ENCODE data around the gene SHANK3.

Gene SHANK3

GRCh38 chr22:50698546-50698945 is 25.9 kb downstream of the SHANK3 start:
- Histone ChIP-seq H3K4me3 (ENCODE audit: low read depth in 1 of 2, low read length in 1 of 2) (no peak overlapping the region), H3K9me3 (no peaks in the 10 kb centered on the region), H3K27me3 (no peaks in the 10 kb centered on the region), H3K4me1 (ENCODE audit: control insufficient read depth in 1 of 2, insufficient read depth in 1 of 2, low read depth in 1 of 2, low read length in 1 of 2) (no peaks in the 10 kb centered on the region), H3K36me3 (no peaks in the 10 kb centered on the region), H3K27ac (no peak overlapping the region)
- TF ChIP-seq CTCF (IDR thresholded peaks at IDR 0.05), result no peak

GRCh38 chr22:50699001-50699755 is 26.6 kb downstream of the SHANK3 start:
- H3K4me3 ChIP-seq (ENCODE audit: low read depth in 1 of 2, low read length in 1 of 2), result no peak overlapping the region
- H3K9me3 ChIP-seq, result no peaks in the 10 kb centered on the region
- no peaks in the 10 kb centered on the region for H3K36me3 ChIP-seq
- H3K27me3 ChIP-seq, result no peaks in the 10 kb centered on the region
- no peak for TF ChIP-seq CTCF (IDR thresholded peaks at IDR 0.05)
- H3K4me1 ChIP-seq (ENCODE audit: control insufficient read depth in 1 of 2, insufficient read depth in 1 of 2, low read depth in 1 of 2, low read length in 1 of 2), result no peaks in the 10 kb centered on the region
- H3K27ac ChIP-seq, result no peak overlapping the region

- Histone ChIP-seq H3K27ac (no peak overlapping the region), H3K36me3 (no peaks in the 10 kb centered on the region), H3K4me1 (ENCODE audit: control insufficient read depth in 1 of 2, insufficient read depth in 1 of 2, low read depth in 1 of 2, low read length in 1 of 2) (no peaks in the 10 kb centered on the region), H3K27me3 (no peaks in the 10 kb centered on the region), H3K4me3 (ENCODE audit: low read depth in 1 of 2, low read length in 1 of 2) (no peak overlapping the region), H3K9me3 (no peaks in the 10 kb centered on the region)
- TF ChIP-seq CTCF (IDR thresholded peaks at IDR 0.05), result no peak
These were observed 27.2 kb downstream of the SHANK3 start for GRCh38 chr22:50699756-50700386.

- Histone ChIP-seq H3K27ac (no peak overlapping the region), H3K36me3 (no peaks in the 10 kb centered on the region), H3K9me3 (no peaks in the 10 kb centered on the region), H3K27me3 (no peaks in the 10 kb centered on the region), H3K4me1 (ENCODE audit: control insufficient read depth in 1 of 2, insufficient read depth in 1 of 2, low read depth in 1 of 2, low read length in 1 of 2) (no peaks in the 10 kb centered on the region), H3K4me3 (ENCODE audit: low read depth in 1 of 2, low read length in 1 of 2) (no peak overlapping the region)
- no peak for TF ChIP-seq CTCF (IDR thresholded peaks at IDR 0.05)
These were observed 27.9 kb downstream of the SHANK3 start for GRCh38 chr22:50700387-50701075.

GRCh38 chr22:50701076-50701419 is 28.4 kb downstream of the SHANK3 start:
- H3K4me1 ChIP-seq (ENCODE audit: control insufficient read depth in 1 of 2, insufficient read depth in 1 of 2, low read depth in 1 of 2, low read length in 1 of 2), result no peaks in the 10 kb centered on the region
- no peak for TF ChIP-seq CTCF (IDR thresholded peaks at IDR 0.05)
- no peaks in the 10 kb centered on the region for H3K36me3 ChIP-seq
- no peak overlapping the region for H3K4me3 ChIP-seq (ENCODE audit: low read depth in 1 of 2, low read length in 1 of 2)
- no peaks in the 10 kb centered on the region for H3K9me3 ChIP-seq
- no peaks in the 10 kb centered on the region for H3K27me3 ChIP-seq
- H3K27ac ChIP-seq, result no peak overlapping the region

Measured in neutrophil (primary cell).